Measurements from ENCODE around the gene TAS1R2. TPM values are rescaled to one million over a fixed set of nuclear protein-coding genes. Genes with fewer than 3 reads are reported as not detected.

TAS1R2 gene
- total RNA-seq, 1 experiment from 2014 or later, result not detected

GRCh38 chr1:18814425-18814824 lies 45.0 kb downstream of the TAS1R2 start:
- H3K27me3 Mint-ChIP-seq (ENCODE audit: low read depth), result peaks cover 36% of the 10 kb centered on the region
- H3K36me3 Mint-ChIP-seq (ENCODE audit: insufficient read depth in 1 of 3, low read depth in 3 of 3), result no peaks in the 10 kb centered on the region
- no peak overlapping the region for H2BK20ac ChIP-seq (ENCODE audit: low read depth, low read length, poor library complexity, severe bottlenecking)
- H3K4me3 Mint-ChIP-seq, result no peak overlapping the region
- peak overlapping the region in 1 of 3 experiments; percentile 56; a peak in 1 of 7 replicates for H3K27ac Mint-ChIP-seq
- no peak overlapping the region for H3K4ac ChIP-seq (ENCODE audit: low read depth, low read length)
- H3K27me3 ChIP-seq (ENCODE audit: insufficient read depth, low read length), result no peaks in the 10 kb centered on the region
- H3K4me2 ChIP-seq (ENCODE audit: insufficient read depth, insufficient read length, low read length), result no peak overlapping the region
- no peak overlapping the region for H4K5ac ChIP-seq (ENCODE audit: insufficient read length, low read depth, low read length)
- no peaks in the 10 kb centered on the region for H3K79me2 ChIP-seq (ENCODE audit: insufficient read depth, low read length)
- H3K4me1 ChIP-seq (ENCODE audit: insufficient read depth, low read length), result no peaks in the 10 kb centered on the region
- H3K23me2 ChIP-seq (ENCODE audit: insufficient read length, low read depth, low read length, poor library complexity, severe bottlenecking), result no peaks in the 10 kb centered on the region
- no CpG with 5 or more reads among the region's 6 CpGs for WGBS (ENCODE audit: extremely low coverage, insufficient read length, low lambda C conversion rate)
- no peak overlapping the region for H2BK12ac ChIP-seq (ENCODE audit: insufficient read length, low read depth, low read length)
- H4K8ac ChIP-seq (replicated peaks; ENCODE audit: insufficient read length, low read depth, low read length), result no peak overlapping the region
- no peaks in the 10 kb centered on the region; a peak in 1 of 5 replicates for H3K9me3 Mint-ChIP-seq
- H3K9ac ChIP-seq (ENCODE audit: extremely low read depth, insufficient read length, low read length), result no peak overlapping the region
- H3K18ac ChIP-seq (ENCODE audit: insufficient read length, low read depth, low read length), result no peak overlapping the region
- no peaks in the 10 kb centered on the region for H4K20me1 ChIP-seq (ENCODE audit: control insufficient read depth, insufficient read depth, insufficient read length)
- no peak for DNase-seq
- no peak overlapping the region for H4K91ac ChIP-seq (ENCODE audit: insufficient read length, low read depth, low read length)
- H3K9me3 ChIP-seq (ENCODE audit: control insufficient read depth, low read depth, low read length), result no peaks in the 10 kb centered on the region
- no peak overlapping the region for H2BK120ac ChIP-seq (ENCODE audit: low read depth, low read length, poor library complexity, severe bottlenecking)
- no peak for TF ChIP-seq CTCF (conservative IDR thresholded peaks at IDR 0.05)
- H3T11ph ChIP-seq (ENCODE audit: low read length), result no peak overlapping the region
- H2BK5ac ChIP-seq (ENCODE audit: insufficient read length, low read length), result no peak overlapping the region
- 0 out of 2 replicates have a peak overlapping the region, but pooled peaks have one; percentile 7 for H3K14ac ChIP-seq (ENCODE audit: insufficient read depth, low read length)
- H2AK5ac ChIP-seq (ENCODE audit: insufficient read length, low read length), result no peak overlapping the region
- H2BK15ac ChIP-seq (ENCODE audit: low read depth, low read length), result no peak overlapping the region
- H3K23ac ChIP-seq (ENCODE audit: insufficient read length, low read depth, low read length), result no peak overlapping the region
- no peaks in the 10 kb centered on the region for H3K79me1 ChIP-seq (ENCODE audit: insufficient read depth, low read depth, low read length, poor library complexity, severe bottlenecking)
- peaks cover 9 to 36% of the 10 kb centered on the region in 2 experiments for H3K4me1 Mint-ChIP-seq
- no peak overlapping the region for H3K56ac ChIP-seq (ENCODE audit: insufficient read length, low read depth, low read length)
- no peak overlapping the region for H2AFZ ChIP-seq (ENCODE audit: low read length)
- no peak overlapping the region for H3K27ac ChIP-seq (ENCODE audit: insufficient read length, low read depth, low read length)

Measured in H9 (cell line).